Measurements from ENCODE around the gene KLHL29. TPM values are rescaled to one million over a fixed set of nuclear protein-coding genes. Genes with fewer than 3 reads are reported as not detected.

The KLHL29 gene
- polyA plus RNA-seq, 1 of the 3 experiments (the other 2 are of a cell fraction) = 4.6 TPM

DNA sequence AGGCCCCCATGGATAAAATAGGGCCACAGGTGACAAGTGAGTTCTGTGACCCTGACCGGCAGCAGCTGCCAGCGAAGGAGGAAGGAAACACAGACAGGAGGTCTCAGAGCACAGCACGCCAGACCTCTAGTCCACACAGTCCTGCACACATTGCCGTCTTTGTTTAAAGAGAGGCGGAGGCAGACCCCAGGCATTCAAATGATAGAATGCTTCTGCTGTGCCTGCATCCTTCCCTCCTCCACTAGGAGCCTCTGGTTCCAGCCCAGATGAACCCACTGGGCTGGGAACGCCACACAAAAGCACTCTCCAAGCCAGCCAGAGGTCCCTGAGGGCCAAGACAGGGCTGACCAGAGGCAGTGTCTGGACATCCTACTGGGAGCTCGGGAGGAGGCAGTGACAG lies 118.7 kb downstream of the KLHL29 start:
- Histone ChIP-seq H4K20me1 (ENCODE audit: insufficient read depth) (no peaks in the 10 kb centered on the region), H3K27ac (ENCODE audit: low read depth in 2 of 2, low read length in 1 of 2) (no peak overlapping the region), H3K36me3 (replicated peaks in 1 of 2; ENCODE audit: control insufficient read depth in 1 of 2, insufficient read depth in 2 of 2, low read length in 1 of 2) (no peaks in the 10 kb centered on the region), H3K9me2 (no peaks in the 10 kb centered on the region), H3K27me3 (ENCODE audit: insufficient read depth) (no peaks in the 10 kb centered on the region), H3F3A (replicated peaks; ENCODE audit: insufficient read depth) (no peaks in the 10 kb centered on the region), H3K9me3 (no peaks in the 10 kb centered on the region), H3K4me3 (ENCODE audit: low read depth in 2 of 2, low read length in 1 of 2) (no peak overlapping the region), H3K9ac (no peak overlapping the region), H3K79me2 (ENCODE audit: insufficient read depth) (no peaks in the 10 kb centered on the region), H2AFZ (ENCODE audit: low read depth) (no peak overlapping the region), H3K4me1 (ENCODE audit: control insufficient read depth in 1 of 2, insufficient read depth in 2 of 2, low read depth in 1 of 2, low read length in 1 of 2) (peaks cover 6 to 53% of the 10 kb centered on the region in 2 experiments; a peak in 2 of 4 replicates), H3K4me2 (no peak overlapping the region)
- POLR2A ChIA-PET = no interaction called here
- no peak for DNase-seq
- CTCF ChIA-PET = interaction anchor here (1.1 to 3.8 kb wide), 3 partner anchors 8 to 43 kb away, joined by 3 to 20 read pairs (median 5); no protein-coding TSS in a partner anchor
- TF ChIP-seq, protein P1, sequence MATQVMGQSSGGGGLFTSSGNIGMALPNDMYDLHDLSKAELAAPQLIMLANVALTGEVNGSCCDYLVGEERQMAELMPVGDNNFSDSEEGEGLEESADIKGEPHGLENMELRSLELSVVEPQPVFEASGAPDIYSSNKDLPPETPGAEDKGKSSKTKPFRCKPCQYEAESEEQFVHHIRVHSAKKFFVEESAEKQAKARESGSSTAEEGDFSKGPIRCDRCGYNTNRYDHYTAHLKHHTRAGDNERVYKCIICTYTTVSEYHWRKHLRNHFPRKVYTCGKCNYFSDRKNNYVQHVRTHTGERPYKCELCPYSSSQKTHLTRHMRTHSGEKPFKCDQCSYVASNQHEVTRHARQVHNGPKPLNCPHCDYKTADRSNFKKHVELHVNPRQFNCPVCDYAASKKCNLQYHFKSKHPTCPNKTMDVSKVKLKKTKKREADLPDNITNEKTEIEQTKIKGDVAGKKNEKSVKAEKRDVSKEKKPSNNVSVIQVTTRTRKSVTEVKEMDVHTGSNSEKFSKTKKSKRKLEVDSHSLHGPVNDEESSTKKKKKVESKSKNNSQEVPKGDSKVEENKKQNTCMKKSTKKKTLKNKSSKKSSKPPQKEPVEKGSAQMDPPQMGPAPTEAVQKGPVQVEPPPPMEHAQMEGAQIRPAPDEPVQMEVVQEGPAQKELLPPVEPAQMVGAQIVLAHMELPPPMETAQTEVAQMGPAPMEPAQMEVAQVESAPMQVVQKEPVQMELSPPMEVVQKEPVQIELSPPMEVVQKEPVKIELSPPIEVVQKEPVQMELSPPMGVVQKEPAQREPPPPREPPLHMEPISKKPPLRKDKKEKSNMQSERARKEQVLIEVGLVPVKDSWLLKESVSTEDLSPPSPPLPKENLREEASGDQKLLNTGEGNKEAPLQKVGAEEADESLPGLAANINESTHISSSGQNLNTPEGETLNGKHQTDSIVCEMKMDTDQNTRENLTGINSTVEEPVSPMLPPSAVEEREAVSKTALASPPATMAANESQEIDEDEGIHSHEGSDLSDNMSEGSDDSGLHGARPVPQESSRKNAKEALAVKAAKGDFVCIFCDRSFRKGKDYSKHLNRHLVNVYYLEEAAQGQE (IDR thresholded peaks at IDR 0.05; ENCODE audit: low read depth, low read length) = no peak
- no peak for TF ChIP-seq POLR2AphosphoS5 (IDR thresholded peaks at IDR 0.05; ENCODE audit: low read depth, low read length)
- TF ChIP-seq, protein P2, sequence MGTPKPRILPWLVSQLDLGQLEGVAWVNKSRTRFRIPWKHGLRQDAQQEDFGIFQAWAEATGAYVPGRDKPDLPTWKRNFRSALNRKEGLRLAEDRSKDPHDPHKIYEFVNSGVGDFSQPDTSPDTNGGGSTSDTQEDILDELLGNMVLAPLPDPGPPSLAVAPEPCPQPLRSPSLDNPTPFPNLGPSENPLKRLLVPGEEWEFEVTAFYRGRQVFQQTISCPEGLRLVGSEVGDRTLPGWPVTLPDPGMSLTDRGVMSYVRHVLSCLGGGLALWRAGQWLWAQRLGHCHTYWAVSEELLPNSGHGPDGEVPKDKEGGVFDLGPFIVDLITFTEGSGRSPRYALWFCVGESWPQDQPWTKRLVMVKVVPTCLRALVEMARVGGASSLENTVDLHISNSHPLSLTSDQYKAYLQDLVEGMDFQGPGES (IDR thresholded peaks at IDR 0.05; ENCODE audit: low read depth, low read length) = no peak
- TF ChIP-seq, protein P3, sequence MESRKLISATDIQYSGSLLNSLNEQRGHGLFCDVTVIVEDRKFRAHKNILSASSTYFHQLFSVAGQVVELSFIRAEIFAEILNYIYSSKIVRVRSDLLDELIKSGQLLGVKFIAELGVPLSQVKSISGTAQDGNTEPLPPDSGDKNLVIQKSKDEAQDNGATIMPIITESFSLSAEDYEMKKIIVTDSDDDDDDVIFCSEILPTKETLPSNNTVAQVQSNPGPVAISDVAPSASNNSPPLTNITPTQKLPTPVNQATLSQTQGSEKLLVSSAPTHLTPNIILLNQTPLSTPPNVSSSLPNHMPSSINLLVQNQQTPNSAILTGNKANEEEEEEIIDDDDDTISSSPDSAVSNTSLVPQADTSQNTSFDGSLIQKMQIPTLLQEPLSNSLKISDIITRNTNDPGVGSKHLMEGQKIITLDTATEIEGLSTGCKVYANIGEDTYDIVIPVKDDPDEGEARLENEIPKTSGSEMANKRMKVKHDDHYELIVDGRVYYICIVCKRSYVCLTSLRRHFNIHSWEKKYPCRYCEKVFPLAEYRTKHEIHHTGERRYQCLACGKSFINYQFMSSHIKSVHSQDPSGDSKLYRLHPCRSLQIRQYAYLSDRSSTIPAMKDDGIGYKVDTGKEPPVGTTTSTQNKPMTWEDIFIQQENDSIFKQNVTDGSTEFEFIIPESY (IDR thresholded peaks at IDR 0.05; ENCODE audit: borderline replicate concordance, low read depth) = no peak
- no peak for TF ChIP-seq SMC3 (IDR thresholded peaks at IDR 0.05; ENCODE audit: low read depth, low read length)
- TF ChIP-seq GATA2 (CRISPR knock-in tag; IDR thresholded peaks at IDR 0.05) = no peak
- WGBS (ENCODE audit: low lambda C conversion rate) = 89% methylated on average over 6 of the region's 7 CpGs

DNA sequence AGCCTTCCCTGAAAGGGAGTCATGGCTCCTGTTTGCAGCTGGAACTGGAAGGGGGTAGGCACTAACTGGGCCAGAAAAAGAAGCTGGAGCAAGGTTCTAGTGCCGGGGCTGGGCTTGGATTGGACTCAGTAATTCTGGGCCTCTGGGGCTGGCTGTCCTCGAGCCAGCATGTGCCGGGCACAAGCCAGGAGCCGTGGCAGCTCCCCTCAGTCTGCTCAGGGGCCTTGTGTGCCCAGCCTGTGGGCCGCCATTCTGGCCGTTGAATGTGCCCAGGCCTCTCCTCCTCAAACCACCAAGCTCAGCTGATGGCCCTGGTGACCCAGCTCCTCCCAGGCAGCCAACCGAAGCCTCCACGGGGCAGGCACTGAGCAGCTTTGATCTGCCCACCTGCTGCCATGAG lies 119.6 kb downstream of the KLHL29 start:
- 59% methylated on average over 4 of the region's 8 CpGs for WGBS (ENCODE audit: low lambda C conversion rate)
- ChIA-PET CTCF (interaction anchor here (1.1 to 3.8 kb wide), 4 partner anchors 9 to 44 kb away, joined by 3 to 20 read pairs (median 6); no protein-coding TSS in a partner anchor), POLR2A (no interaction called here)
- Histone ChIP-seq H3K27me3 (ENCODE audit: insufficient read depth) (no peaks in the 10 kb centered on the region), H3K9ac (no peak overlapping the region), H4K20me1 (ENCODE audit: insufficient read depth) (no peaks in the 10 kb centered on the region), H3K4me1 (ENCODE audit: control insufficient read depth in 1 of 2, insufficient read depth in 2 of 2, low read depth in 1 of 2, low read length in 1 of 2) (peaks cover 0 to 58% of the 10 kb centered on the region in 2 experiments; a peak in 2 of 4 replicates), H3K9me3 (no peaks in the 10 kb centered on the region), H3K36me3 (replicated peaks in 1 of 2; ENCODE audit: control insufficient read depth in 1 of 2, insufficient read depth in 2 of 2, low read length in 1 of 2) (no peaks in the 10 kb centered on the region), H3K4me2 (no peak overlapping the region), H2AFZ (ENCODE audit: low read depth) (no peak overlapping the region), H3K4me3 (ENCODE audit: low read depth in 2 of 2, low read length in 1 of 2) (no peak overlapping the region), H3K79me2 (ENCODE audit: insufficient read depth) (no peaks in the 10 kb centered on the region), H3K9me2 (no peaks in the 10 kb centered on the region), H3F3A (replicated peaks; ENCODE audit: insufficient read depth) (no peaks in the 10 kb centered on the region), H3K27ac (ENCODE audit: low read depth in 2 of 2, low read length in 1 of 2) (no peak overlapping the region)
- no peak for DNase-seq
- TF ChIP-seq SIN3A (IDR thresholded peaks at IDR 0.05; ENCODE audit: borderline replicate concordance, low read depth, low read length) = no peak
- TF ChIP-seq FOXJ3 (CRISPR knock-in tag; IDR thresholded peaks at IDR 0.05) = no peak
- TF ChIP-seq, protein P1 (IDR thresholded peaks at IDR 0.05; ENCODE audit: low read depth, low read length) = no peak
- no peak for TF ChIP-seq SMC3 (IDR thresholded peaks at IDR 0.05; ENCODE audit: low read depth, low read length)
- TF ChIP-seq TAF1 (IDR thresholded peaks at IDR 0.05; ENCODE audit: borderline replicate concordance, low read depth, low read length) = no peak
- TF ChIP-seq, protein P4, sequence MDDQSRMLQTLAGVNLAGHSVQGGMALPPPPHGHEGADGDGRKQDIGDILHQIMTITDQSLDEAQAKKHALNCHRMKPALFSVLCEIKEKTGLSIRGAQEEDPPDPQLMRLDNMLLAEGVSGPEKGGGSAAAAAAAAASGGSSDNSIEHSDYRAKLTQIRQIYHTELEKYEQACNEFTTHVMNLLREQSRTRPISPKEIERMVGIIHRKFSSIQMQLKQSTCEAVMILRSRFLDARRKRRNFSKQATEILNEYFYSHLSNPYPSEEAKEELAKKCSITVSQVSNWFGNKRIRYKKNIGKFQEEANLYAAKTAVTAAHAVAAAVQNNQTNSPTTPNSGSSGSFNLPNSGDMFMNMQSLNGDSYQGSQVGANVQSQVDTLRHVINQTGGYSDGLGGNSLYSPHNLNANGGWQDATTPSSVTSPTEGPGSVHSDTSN (IDR thresholded peaks at IDR 0.05) = no peak
- no peak for TF ChIP-seq RAD21 (IDR thresholded peaks at IDR 0.05; ENCODE audit: low read length)
- TF ChIP-seq, protein P5, sequence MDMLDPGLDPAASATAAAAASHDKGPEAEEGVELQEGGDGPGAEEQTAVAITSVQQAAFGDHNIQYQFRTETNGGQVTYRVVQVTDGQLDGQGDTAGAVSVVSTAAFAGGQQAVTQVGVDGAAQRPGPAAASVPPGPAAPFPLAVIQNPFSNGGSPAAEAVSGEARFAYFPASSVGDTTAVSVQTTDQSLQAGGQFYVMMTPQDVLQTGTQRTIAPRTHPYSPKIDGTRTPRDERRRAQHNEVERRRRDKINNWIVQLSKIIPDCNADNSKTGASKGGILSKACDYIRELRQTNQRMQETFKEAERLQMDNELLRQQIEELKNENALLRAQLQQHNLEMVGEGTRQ (IDR thresholded peaks at IDR 0.05; ENCODE audit: borderline replicate concordance, low read depth, low read length) = no peak

Data from SK-N-SH (cell line).